HCT116 (cell line): ENCODE measurements around the gene NIM1K. TPM values are rescaled to one million over a fixed set of nuclear protein-coding genes. Genes with fewer than 3 reads are reported as not detected.
A peak's percentile ranks its signal among the peaks of the same experiment; 100 is the strongest.

ENCODE experiments used
- ATAC-seq: fragments of 200-7000 bp; cut with Tn5 transposase; 2 replicates; pipeline ENCODE4 v1.9.1; 2020; ENCODE audit warnings: mild to moderate bottlenecking, moderate library complexity
- Bru-seq: library from RNA; stranded (reverse); fragments of 400-500 nt; gene quantifications from one replicate; lab custom pipeline; 2021; lab: Mats Ljungman, UMichigan
- BruChase-seq, 2 experiments: library from RNA; stranded (reverse); fragments of 400-500 nt; gene quantifications; one replicate each; lab custom pipeline; 2021; lab: Mats Ljungman, UMichigan
- BruUV-seq: library from RNA; stranded (reverse); fragments of 400-500 nt; replicated peaks from 2 replicates; lab custom pipeline; 2021; lab: Mats Ljungman, UMichigan
- CTCF ChIA-PET: fragments of 300-600 bp; sonication (Branson Sonifier 250); formaldehyde crosslinking; loops from one replicate; lab custom pipeline; 2021; ENCODE audit warnings: antibody characterized with exemption; lab: Charles Lee
- POLR2A ChIA-PET: fragments of 300-600, 350-600 bp; sonication (Branson Sonifier 250); formaldehyde crosslinking; loops from one replicate; lab custom pipeline; 2021; ENCODE audit warnings: antibody characterized with exemption; lab: Charles Lee
- RAD21 ChIA-PET, 2 experiments: fragments of 300-600 bp; sonication (Branson Sonifier 250); formaldehyde crosslinking; loops; one replicate each; lab custom pipeline; 2023; ENCODE audit warnings: low total read pairs in 2 of 2; ENCODE audit not compliant: uncharacterized antibody in 2 of 2, unreplicated experiment in 2 of 2, low non-redundant PET in 1 of 2; lab: Charles Lee
- DNase-seq: peaks from one replicate; pipeline ENCODE4 v3.0.0-alpha.2; 2010; ENCODE audit warnings: low read depth, low spot score
- H2AFZ ChIP-seq: fragments of 200-600 bp; shearing (Covaris generic), sonication (generic); 2 replicates; pipeline ENCODE4 v1.6.1; 2017; ENCODE audit warnings: low read depth, mixed run types, mixed read lengths, antibody characterized with exemption, low read length; ENCODE audit not compliant: poor library complexity, severe bottlenecking
- H3K27ac ChIP-seq: 2 replicates; pipeline ENCODE4 v1.5.1; 2012; ENCODE audit warnings: low read depth, low read length
- H3K27me3 ChIP-seq: fragments of 200-600 bp; sonication (generic); 2 replicates; pipeline ENCODE4 v1.6.1; 2016; ENCODE audit warnings: mixed run types, low read length, mixed read lengths; ENCODE audit not compliant: insufficient read depth
- H3K36me3 ChIP-seq, 2 experiments: fragments of 200-500 bp in 1 of 2; fragments of 200-600 bp in 1 of 2; sonication (Bioruptor generic) in 1 of 2; sonication (generic) in 1 of 2; 2 replicates each; pipeline versions ENCODE4 v1.5.1 to v1.6.1; 2014 to 2016; ENCODE audit warnings: low read length in 2 of 2, inconsistent platforms in 1 of 2, mixed read lengths in 1 of 2, mixed run types in 1 of 2; ENCODE audit not compliant: insufficient read depth in 2 of 2, control insufficient read depth in 1 of 2
- H3K4me1 ChIP-seq, 2 experiments: fragments of 200-600 bp in 1 of 2; sonication (generic) in 1 of 2; 2 replicates each; pipeline versions ENCODE4 v1.5.1 to v1.6.1; 2012 to 2017; ENCODE audit warnings: low read length in 2 of 2, inconsistent platforms in 1 of 2, mild to moderate bottlenecking in 1 of 2, mixed read lengths in 1 of 2, mixed run types in 1 of 2, moderate library complexity in 1 of 2; ENCODE audit not compliant: insufficient read depth in 2 of 2, control insufficient read depth in 1 of 2
- H3K4me2 ChIP-seq: fragments of 200-600 bp; sonication (generic); 2 replicates; pipeline ENCODE4 v1.6.1; 2017; ENCODE audit warnings: mixed run types, low read length, mixed read lengths
- H3K4me3 ChIP-seq, 2 experiments: fragments of 200-600 bp in 1 of 2; sonication (generic) in 1 of 2; replicated peaks in 1 of 2; 2 replicates each; pipeline ENCODE4 v1.5.1; 2011 to 2016; ENCODE audit warnings: low read length in 2 of 2, control low read depth in 1 of 2, low read depth in 1 of 2, mild to moderate bottlenecking in 1 of 2, mixed read lengths in 1 of 2, mixed run types in 1 of 2
- H3K79me2 ChIP-seq: fragments of 200-600 bp; sonication (generic); 2 replicates; pipeline ENCODE4 v1.6.1; 2017; ENCODE audit warnings: mild to moderate bottlenecking, mixed run types, low read length, moderate library complexity, mixed read lengths; ENCODE audit not compliant: insufficient read depth
- H3K9ac ChIP-seq: fragments of 200-600 bp; sonication (generic); 2 replicates; pipeline ENCODE4 v1.6.1; 2016; ENCODE audit warnings: low read length, mixed read lengths
- H3K9me2 ChIP-seq: fragments of 200-600 bp; sonication (generic), shearing (Covaris generic); 2 replicates; pipeline ENCODE4 v1.6.1; 2017; ENCODE audit warnings: mixed run types, mild to moderate bottlenecking, moderate library complexity; ENCODE audit not compliant: insufficient read depth
- H3K9me3 ChIP-seq, 2 experiments: fragments of 200-500 bp in 1 of 2; fragments of 200-600 bp in 1 of 2; sonication (Bioruptor generic) in 1 of 2; sonication (generic) in 1 of 2; 2 replicates each; pipeline ENCODE4 v1.6.1; 2014 to 2017; ENCODE audit warnings: low read length in 2 of 2, mixed read lengths in 2 of 2, inconsistent platforms in 1 of 2, low read depth in 1 of 2, mild to moderate bottlenecking in 1 of 2, mixed run types in 1 of 2, moderate library complexity in 1 of 2; ENCODE audit not compliant: control insufficient read depth in 1 of 2, insufficient read depth in 1 of 2
- H4K20me1 ChIP-seq: fragments of 200-600 bp; sonication (generic), shearing (Covaris generic); 2 replicates; pipeline ENCODE4 v1.6.1; 2017; ENCODE audit warnings: mixed run types, mild to moderate bottlenecking, moderate library complexity; ENCODE audit not compliant: insufficient read depth
- ELF1 ChIP-seq: IDR thresholded peaks from 2 replicates; pipeline ENCODE4 v1.6.1; 2012; ENCODE audit warnings: low read depth, borderline replicate concordance
- EZH2 ChIP-seq: fragments of 200-600 bp; sonication (generic); IDR thresholded peaks from 2 replicates; pipeline ENCODE4 v1.6.1; 2017; ENCODE audit warnings: antibody characterized with exemption, mixed run types
- FOSL1 ChIP-seq: IDR thresholded peaks from 2 replicates; pipeline ENCODE4 v1.6.1; 2012; ENCODE audit warnings: low read depth
- POLR2A ChIP-seq: IDR thresholded peaks from 2 replicates; pipeline ENCODE4 v1.7.0; 2011; ENCODE audit warnings: borderline replicate concordance; ENCODE audit not compliant: insufficient read depth, insufficient read length; ENCODE audit errors: extremely low read depth
- RAD21 ChIP-seq: IDR thresholded peaks from 2 replicates; pipeline ENCODE4 v1.6.1; 2012; ENCODE audit warnings: low read depth, mild to moderate bottlenecking
- SIN3A ChIP-seq: IDR thresholded peaks from 2 replicates; pipeline ENCODE4 v1.6.1; 2012; ENCODE audit warnings: low read depth
- TCF7L2 ChIP-seq: IDR thresholded peaks from 2 replicates; pipeline ENCODE4 v1.7.0; 2011; ENCODE audit warnings: borderline replicate concordance, inconsistent platforms; ENCODE audit not compliant: insufficient read depth, insufficient read length; ENCODE audit errors: extremely low read depth
- YY1 ChIP-seq: IDR thresholded peaks from 2 replicates; pipeline ENCODE4 v1.6.1; 2011; ENCODE audit warnings: low read length, low read depth, moderate library complexity, mild to moderate bottlenecking; ENCODE audit not compliant: insufficient replicate concordance; ENCODE audit errors: extremely low read depth
- ZFX ChIP-seq: fragments of 450-650 bp; IDR thresholded peaks from 2 replicates; pipeline ENCODE4 v1.6.1; 2017
- ZNF274 ChIP-seq: fragments of 200-500 bp; sonication (Bioruptor generic); IDR thresholded peaks from 2 replicates; pipeline ENCODE4 v1.6.1; 2014; ENCODE audit warnings: mild to moderate bottlenecking, low read depth, low read length, inconsistent platforms
- intact Hi-C: fragments of 100-400 bp; cut with micrococcal nuclease; formaldehyde crosslinking; loops from 2 replicates; pipeline ENCODE4 v1.10.0; 2022
- long read RNA-seq: library from polyadenylated mRNA; unstranded; transcript quantifications from one replicate; pipeline ENCODE4 v2.0.0, GENCODE V29; 2021; ENCODE audit not compliant: unreplicated experiment
- polyA plus RNA-seq: library from polyadenylated mRNA; unstranded; fragments of >200 nt; gene quantifications from 2 replicates; pipeline ENCODE4 v1.2.1, GENCODE V29; 2012; ENCODE audit warnings: missing spikeins
- total RNA-seq: library from RNA; stranded (reverse); gene quantifications from one replicate; pipeline ENCODE4 v1.2.1, GENCODE V29; 2021; ENCODE audit not compliant: unreplicated experiment
- TF ChIP-seq, protein P1 (sequence below): IDR thresholded peaks from 2 replicates; pipeline ENCODE4 v1.6.1; 2011; ENCODE audit warnings: mild to moderate bottlenecking, low read length, moderate library complexity; ENCODE audit not compliant: insufficient replicate concordance; ENCODE audit errors: extremely low read depth
- TF ChIP-seq, protein P2 (sequence below), 3 experiments: fragments of 200-600 bp in 1 of 3; sonication (generic) in 1 of 3; IDR thresholded peaks in 2 of 3; conservative IDR thresholded peaks in 1 of 3; 2 replicates each; pipeline ENCODE4 v1.5.1; 2012 to 2017; ENCODE audit warnings: low read depth in 2 of 3, low read length in 2 of 3, antibody characterized with exemption in 1 of 3, borderline replicate concordance in 1 of 3, control low read depth in 1 of 3, mild to moderate bottlenecking in 1 of 3, mixed read lengths in 1 of 3, mixed run types in 1 of 3, moderate library complexity in 1 of 3; ENCODE audit not compliant: insufficient read depth in 1 of 3
- TF ChIP-seq, protein P3 (sequence below): IDR thresholded peaks from 2 replicates; pipeline ENCODE4 v1.6.1; 2012; ENCODE audit warnings: low read depth

NIM1K gene
- 0.44 TPM for total RNA-seq
- polyA plus RNA-seq: 0.10 TPM in 1 of 2 replicates, not detected in the other
- percentile 11 among the genes with signal in this experiment for Bru-seq, nascent RNA
- BruChase-seq, experiment 1, labeled RNA remaining after a 6-hour chase: percentile 9 among the genes with signal in this experiment
- percentile 11 among the genes with signal in this experiment for BruChase-seq, experiment 2, labeled RNA remaining after a 2-hour chase
- long read RNA-seq: 0 reads

GRCh38 chr5:43191740-43192557 is at the start of gene NIM1K:
NIM1K (plus strand) TSS chr5:43192225; CDS start chr5:43245776, 53,551 bp downstream.
- no TSS peak for BruUV-seq
- DNase-seq: no peak
- ChIA-PET RAD21 (no interaction called here), POLR2A (no interaction called here), CTCF (no interaction called here)
- Histone ChIP-seq H3K36me3 (no peaks in the 10 kb centered on the region), H4K20me1 (no peaks in the 10 kb centered on the region), H2AFZ (no peak within 1 kb of the TSS), H3K27ac (no peak within 1 kb of the TSS), H3K9ac (no peak within 1 kb of the TSS), H3K4me3 (no peak within 1 kb of the TSS), H3K9me2 (no peaks in the 10 kb centered on the region), H3K4me1 (no peaks in the 10 kb centered on the region), H3K4me2 (no peak within 1 kb of the TSS), H3K79me2 (no peaks in the 10 kb centered on the region), H3K9me3 (no peaks in the 10 kb centered on the region), H3K27me3 (no peaks in the 10 kb centered on the region)
- intact Hi-C loops: no loop called here
- TF ChIP-seq, protein P1, sequence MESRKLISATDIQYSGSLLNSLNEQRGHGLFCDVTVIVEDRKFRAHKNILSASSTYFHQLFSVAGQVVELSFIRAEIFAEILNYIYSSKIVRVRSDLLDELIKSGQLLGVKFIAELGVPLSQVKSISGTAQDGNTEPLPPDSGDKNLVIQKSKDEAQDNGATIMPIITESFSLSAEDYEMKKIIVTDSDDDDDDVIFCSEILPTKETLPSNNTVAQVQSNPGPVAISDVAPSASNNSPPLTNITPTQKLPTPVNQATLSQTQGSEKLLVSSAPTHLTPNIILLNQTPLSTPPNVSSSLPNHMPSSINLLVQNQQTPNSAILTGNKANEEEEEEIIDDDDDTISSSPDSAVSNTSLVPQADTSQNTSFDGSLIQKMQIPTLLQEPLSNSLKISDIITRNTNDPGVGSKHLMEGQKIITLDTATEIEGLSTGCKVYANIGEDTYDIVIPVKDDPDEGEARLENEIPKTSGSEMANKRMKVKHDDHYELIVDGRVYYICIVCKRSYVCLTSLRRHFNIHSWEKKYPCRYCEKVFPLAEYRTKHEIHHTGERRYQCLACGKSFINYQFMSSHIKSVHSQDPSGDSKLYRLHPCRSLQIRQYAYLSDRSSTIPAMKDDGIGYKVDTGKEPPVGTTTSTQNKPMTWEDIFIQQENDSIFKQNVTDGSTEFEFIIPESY: no peak
- TF ChIP-seq POLR2A: no peak
- TF ChIP-seq, protein P2, sequence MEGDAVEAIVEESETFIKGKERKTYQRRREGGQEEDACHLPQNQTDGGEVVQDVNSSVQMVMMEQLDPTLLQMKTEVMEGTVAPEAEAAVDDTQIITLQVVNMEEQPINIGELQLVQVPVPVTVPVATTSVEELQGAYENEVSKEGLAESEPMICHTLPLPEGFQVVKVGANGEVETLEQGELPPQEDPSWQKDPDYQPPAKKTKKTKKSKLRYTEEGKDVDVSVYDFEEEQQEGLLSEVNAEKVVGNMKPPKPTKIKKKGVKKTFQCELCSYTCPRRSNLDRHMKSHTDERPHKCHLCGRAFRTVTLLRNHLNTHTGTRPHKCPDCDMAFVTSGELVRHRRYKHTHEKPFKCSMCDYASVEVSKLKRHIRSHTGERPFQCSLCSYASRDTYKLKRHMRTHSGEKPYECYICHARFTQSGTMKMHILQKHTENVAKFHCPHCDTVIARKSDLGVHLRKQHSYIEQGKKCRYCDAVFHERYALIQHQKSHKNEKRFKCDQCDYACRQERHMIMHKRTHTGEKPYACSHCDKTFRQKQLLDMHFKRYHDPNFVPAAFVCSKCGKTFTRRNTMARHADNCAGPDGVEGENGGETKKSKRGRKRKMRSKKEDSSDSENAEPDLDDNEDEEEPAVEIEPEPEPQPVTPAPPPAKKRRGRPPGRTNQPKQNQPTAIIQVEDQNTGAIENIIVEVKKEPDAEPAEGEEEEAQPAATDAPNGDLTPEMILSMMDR (IDR thresholded peaks at IDR 0.05 in 2 of 3, conservative IDR thresholded peaks at IDR 0.05 in 1 of 3; ENCODE audit: borderline replicate concordance in 1 of 3, insufficient read depth in 1 of 3, low read depth in 2 of 3, low read length in 2 of 3): no peak
- TF ChIP-seq EZH2: no peak
- TF ChIP-seq RAD21: no peak
- TF ChIP-seq, protein P3, sequence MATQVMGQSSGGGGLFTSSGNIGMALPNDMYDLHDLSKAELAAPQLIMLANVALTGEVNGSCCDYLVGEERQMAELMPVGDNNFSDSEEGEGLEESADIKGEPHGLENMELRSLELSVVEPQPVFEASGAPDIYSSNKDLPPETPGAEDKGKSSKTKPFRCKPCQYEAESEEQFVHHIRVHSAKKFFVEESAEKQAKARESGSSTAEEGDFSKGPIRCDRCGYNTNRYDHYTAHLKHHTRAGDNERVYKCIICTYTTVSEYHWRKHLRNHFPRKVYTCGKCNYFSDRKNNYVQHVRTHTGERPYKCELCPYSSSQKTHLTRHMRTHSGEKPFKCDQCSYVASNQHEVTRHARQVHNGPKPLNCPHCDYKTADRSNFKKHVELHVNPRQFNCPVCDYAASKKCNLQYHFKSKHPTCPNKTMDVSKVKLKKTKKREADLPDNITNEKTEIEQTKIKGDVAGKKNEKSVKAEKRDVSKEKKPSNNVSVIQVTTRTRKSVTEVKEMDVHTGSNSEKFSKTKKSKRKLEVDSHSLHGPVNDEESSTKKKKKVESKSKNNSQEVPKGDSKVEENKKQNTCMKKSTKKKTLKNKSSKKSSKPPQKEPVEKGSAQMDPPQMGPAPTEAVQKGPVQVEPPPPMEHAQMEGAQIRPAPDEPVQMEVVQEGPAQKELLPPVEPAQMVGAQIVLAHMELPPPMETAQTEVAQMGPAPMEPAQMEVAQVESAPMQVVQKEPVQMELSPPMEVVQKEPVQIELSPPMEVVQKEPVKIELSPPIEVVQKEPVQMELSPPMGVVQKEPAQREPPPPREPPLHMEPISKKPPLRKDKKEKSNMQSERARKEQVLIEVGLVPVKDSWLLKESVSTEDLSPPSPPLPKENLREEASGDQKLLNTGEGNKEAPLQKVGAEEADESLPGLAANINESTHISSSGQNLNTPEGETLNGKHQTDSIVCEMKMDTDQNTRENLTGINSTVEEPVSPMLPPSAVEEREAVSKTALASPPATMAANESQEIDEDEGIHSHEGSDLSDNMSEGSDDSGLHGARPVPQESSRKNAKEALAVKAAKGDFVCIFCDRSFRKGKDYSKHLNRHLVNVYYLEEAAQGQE: no peak
- TF ChIP-seq ELF1: no peak
- TF ChIP-seq SIN3A: no peak
- no peak for TF ChIP-seq YY1
- no peak for TF ChIP-seq ZNF274
- no peak for TF ChIP-seq TCF7L2
- no peak for TF ChIP-seq FOSL1
- TF ChIP-seq ZFX: no peak
- no peak for ATAC-seq
